HepG2 (cell line): ENCODE results near the gene F12. TPM values are rescaled to one million over a fixed set of nuclear protein-coding genes. Genes with fewer than 3 reads are reported as not detected.

ENCODE experiments used
- ETV5 ChIP-seq: IDR thresholded peaks from 2 replicates; pipeline ENCODE4 v1.6.1; 2018; ENCODE audit warnings: missing biosample characterization, missing genetic modification reagents, inconsistent platforms, borderline replicate concordance
- GFI1 ChIP-seq: sonication (generic); formaldehyde crosslinking; IDR thresholded peaks from 2 replicates; pipeline ENCODE4 v1.5.0; 2020; ENCODE audit warnings: missing genetic modification reagents, mild to moderate bottlenecking, borderline replicate concordance
- HDAC1 ChIP-seq: sonication (generic); formaldehyde crosslinking; IDR thresholded peaks from 2 replicates; pipeline ENCODE4 v1.5.1; 2020; ENCODE audit warnings: mild to moderate bottlenecking, missing genetic modification reagents
- ISL2 ChIP-seq: sonication (generic); formaldehyde crosslinking; IDR thresholded peaks from 2 replicates; pipeline ENCODE4 v1.5.0; 2020; ENCODE audit warnings: missing genetic modification reagents
- MIXL1 ChIP-seq: IDR thresholded peaks from 2 replicates; pipeline ENCODE4 v1.6.1; 2016
- NCOA2 ChIP-seq: sonication (generic); formaldehyde crosslinking; IDR thresholded peaks from 2 replicates; pipeline ENCODE4 v1.8.0; 2022; ENCODE audit warnings: inconsistent platforms
- SP1 ChIP-seq, 2 experiments: fragments of 450-650 bp in 1 of 2; sonication (generic) in 1 of 2; formaldehyde crosslinking in 1 of 2; IDR thresholded peaks; 2 replicates each; pipeline versions ENCODE4 v1.4.0 to v1.6.1; 2016 to 2020; ENCODE audit warnings: missing genetic modification reagents in 1 of 2
- TEAD3 ChIP-seq: optimal IDR thresholded peaks from 2 replicates; pipeline ENCODE3; 2016; ENCODE audit warnings: borderline replicate concordance
- U2AF1 ChIP-seq: fragments of 200-400 bp; formaldehyde crosslinking; optimal IDR thresholded peaks from 2 replicates; pipeline ENCODE3; 2017; ENCODE audit warnings: mild to moderate bottlenecking, low read depth, low read length
- ZNF253 ChIP-seq: sonication (generic); formaldehyde crosslinking; IDR thresholded peaks from 2 replicates; pipeline ENCODE4 v1.8.0; 2022; ENCODE audit warnings: mild to moderate bottlenecking, missing genetic modification reagents, borderline replicate concordance
- ZNF343 ChIP-seq: sonication (generic); formaldehyde crosslinking; IDR thresholded peaks from 2 replicates; pipeline ENCODE4 v1.4.0; 2020; ENCODE audit warnings: mild to moderate bottlenecking, missing genetic modification reagents
- ZNF354B ChIP-seq: sonication (generic); formaldehyde crosslinking; IDR thresholded peaks from 2 replicates; pipeline ENCODE4 v1.8.0; 2022; ENCODE audit warnings: mild to moderate bottlenecking, missing genetic modification reagents
- ZNF670 ChIP-seq: sonication (generic); formaldehyde crosslinking; IDR thresholded peaks from 2 replicates; pipeline ENCODE4 v1.8.0; 2022; ENCODE audit warnings: mild to moderate bottlenecking, missing genetic modification reagents, borderline replicate concordance
- ZNF678 ChIP-seq: sonication (generic); formaldehyde crosslinking; IDR thresholded peaks from 2 replicates; pipeline ENCODE4 v1.4.0; 2020; ENCODE audit warnings: mild to moderate bottlenecking, missing genetic modification reagents
- ZNF883 ChIP-seq: sonication (generic); formaldehyde crosslinking; IDR thresholded peaks from 2 replicates; pipeline ENCODE4 v1.5.1; 2020; ENCODE audit warnings: mild to moderate bottlenecking, missing genetic modification reagents; ENCODE audit errors: not compliant biosample characterization
- polyA plus RNA-seq, 8 experiments: library from polyadenylated mRNA; depleted of rRNA in 3 of 8; stranded (reverse) in 7 of 8; unstranded in 1 of 8; fragments of >200 nt; fragmentation: Illumina TruSeq in 4 of 8; extraction: Trizol in 4 of 8; gene quantifications; 2 replicates each; pipeline versions ENCODE4 v1.2.1 to v1.2.3, GENCODE V29; 2011 to 2016; ENCODE audit warnings: low read depth in 4 of 8, missing spikeins in 1 of 8, mixed read lengths in 1 of 8; ENCODE audit not compliant: insufficient read depth in 1 of 8
- total RNA-seq, 5 experiments: library from RNA; depleted of rRNA; stranded (reverse); fragments of >200 nt; fragmentation: Illumina TruSeq; extraction: Trizol; gene quantifications; 2 replicates each; pipeline ENCODE4 v1.2.3, GENCODE V29; 2016; ENCODE audit warnings: low read depth in 1 of 5
- TF ChIP-seq, protein P1 (sequence below): IDR thresholded peaks from 2 replicates; pipeline ENCODE4 v1.6.1; 2016; ENCODE audit warnings: missing compliant biosample characterization, missing genetic modification reagents, borderline replicate concordance
- TF ChIP-seq, protein P2 (sequence below): conservative IDR thresholded peaks from 2 replicates; pipeline ENCODE4 v1.6.1; 2018; ENCODE audit warnings: missing genetic modification reagents
- TF ChIP-seq, protein P3 (sequence below): sonication (generic); formaldehyde crosslinking; IDR thresholded peaks from 2 replicates; pipeline ENCODE4 v1.8.1; 2023; ENCODE audit warnings: missing genetic modification reagents, inconsistent platforms, borderline replicate concordance
- TF ChIP-seq, protein P4 (sequence below): IDR thresholded peaks from 2 replicates; pipeline ENCODE4 v1.6.1; 2018; ENCODE audit warnings: missing genetic modification reagents, mild to moderate bottlenecking, missing compliant biosample characterization
- TF ChIP-seq, protein P5 (sequence below): sonication (generic); formaldehyde crosslinking; IDR thresholded peaks from 2 replicates; pipeline ENCODE4 v1.4.0; 2020; ENCODE audit warnings: missing genetic modification reagents
- TF ChIP-seq, protein P6 (sequence below): sonication (generic); formaldehyde crosslinking; IDR thresholded peaks from 2 replicates; pipeline ENCODE4 v1.4.0; 2020; ENCODE audit warnings: missing genetic modification reagents

Gene F12
- total and polyA plus RNA-seq, 2 of the 13 experiments (the other 11 are each of a cell fraction or from before 2014, with no cell fraction given): 2.5 to 3.0 TPM

DNA sequence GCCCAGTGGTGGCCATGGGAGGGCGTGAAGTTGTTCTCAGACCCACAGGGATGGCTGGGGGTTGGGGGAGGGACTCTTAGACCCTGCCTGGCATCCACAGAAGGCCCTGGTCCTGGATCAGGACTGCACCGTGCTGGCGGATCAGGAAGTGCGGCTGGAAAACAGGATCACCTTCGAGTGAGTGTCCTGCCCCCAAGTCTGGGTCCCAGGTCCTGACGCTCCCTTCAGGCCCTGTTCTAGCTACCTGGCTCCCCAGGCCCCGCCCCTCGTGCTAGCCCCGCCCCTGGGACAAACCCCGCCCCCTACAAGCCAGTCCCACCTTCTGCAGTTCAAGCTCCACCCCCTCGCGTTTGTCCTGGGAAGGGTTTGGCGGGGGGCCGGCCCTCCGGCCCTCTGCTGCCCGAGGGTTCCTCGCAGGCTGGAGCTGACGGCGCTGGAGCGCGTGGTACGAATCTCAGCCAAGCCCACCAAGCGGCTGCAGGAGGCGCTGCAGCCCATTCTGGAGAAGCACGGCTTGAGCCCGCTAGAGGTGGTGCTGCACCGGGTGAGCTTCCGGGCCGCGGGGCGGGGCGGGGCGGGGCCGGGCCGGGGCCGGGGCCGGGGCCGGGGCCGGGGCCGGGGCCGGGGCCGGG lies 38.8 kb downstream of the F12 start (continued):
- TF ChIP-seq ZNF343 (CRISPR knock-in tag): no peak
- no peak for TF ChIP-seq ZNF253 (CRISPR knock-in tag)
- TF ChIP-seq ZNF670 (CRISPR knock-in tag): no peak
- no peak for TF ChIP-seq ZNF678 (CRISPR knock-in tag)
- TF ChIP-seq, protein P1, sequence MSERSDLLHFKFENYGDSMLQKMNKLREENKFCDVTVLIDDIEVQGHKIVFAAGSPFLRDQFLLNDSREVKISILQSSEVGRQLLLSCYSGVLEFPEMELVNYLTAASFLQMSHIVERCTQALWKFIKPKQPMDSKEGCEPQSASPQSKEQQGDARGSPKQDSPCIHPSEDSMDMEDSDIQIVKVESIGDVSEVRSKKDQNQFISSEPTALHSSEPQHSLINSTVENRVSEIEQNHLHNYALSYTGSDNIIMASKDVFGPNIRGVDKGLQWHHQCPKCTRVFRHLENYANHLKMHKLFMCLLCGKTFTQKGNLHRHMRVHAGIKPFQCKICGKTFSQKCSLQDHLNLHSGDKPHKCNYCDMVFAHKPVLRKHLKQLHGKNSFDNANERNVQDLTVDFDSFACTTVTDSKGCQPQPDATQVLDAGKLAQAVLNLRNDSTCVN (CRISPR knock-in tag): peak; percentile 94
- peak; percentile 63 for TF ChIP-seq ISL2
- peak; percentile 56; the same call in 1 of the 2 replicates for TF ChIP-seq MIXL1
- TF ChIP-seq HDAC1 (CRISPR knock-in tag): peak; percentile 65
- no peak for TF ChIP-seq ZNF883 (CRISPR knock-in tag)
- TF ChIP-seq ETV5: peak; percentile 74
- TF ChIP-seq GFI1: no peak
- no peak for TF ChIP-seq SP1 (IDR thresholded peaks at IDR 0.05)
- peak; percentile 49; the same call in 1 of the 2 replicates for TF ChIP-seq SP1 (CRISPR knock-in tag; IDR thresholded peaks at IDR 0.05)
- 0 out of 2 replicates have a peak, but pooled peaks have one; percentile 28 for TF ChIP-seq NCOA2 (CRISPR knock-in tag)
- TF ChIP-seq U2AF1: no peak
- TF ChIP-seq, protein P2, sequence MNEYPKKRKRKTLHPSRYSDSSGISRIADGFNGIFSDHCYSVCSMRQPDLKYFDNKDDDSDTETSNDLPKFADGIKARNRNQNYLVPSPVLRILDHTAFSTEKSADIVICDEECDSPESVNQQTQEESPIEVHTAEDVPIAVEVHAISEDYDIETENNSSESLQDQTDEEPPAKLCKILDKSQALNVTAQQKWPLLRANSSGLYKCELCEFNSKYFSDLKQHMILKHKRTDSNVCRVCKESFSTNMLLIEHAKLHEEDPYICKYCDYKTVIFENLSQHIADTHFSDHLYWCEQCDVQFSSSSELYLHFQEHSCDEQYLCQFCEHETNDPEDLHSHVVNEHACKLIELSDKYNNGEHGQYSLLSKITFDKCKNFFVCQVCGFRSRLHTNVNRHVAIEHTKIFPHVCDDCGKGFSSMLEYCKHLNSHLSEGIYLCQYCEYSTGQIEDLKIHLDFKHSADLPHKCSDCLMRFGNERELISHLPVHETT (CRISPR knock-in tag): peak; percentile 61; the same call in 1 of the 2 replicates
- TF ChIP-seq, protein P3, sequence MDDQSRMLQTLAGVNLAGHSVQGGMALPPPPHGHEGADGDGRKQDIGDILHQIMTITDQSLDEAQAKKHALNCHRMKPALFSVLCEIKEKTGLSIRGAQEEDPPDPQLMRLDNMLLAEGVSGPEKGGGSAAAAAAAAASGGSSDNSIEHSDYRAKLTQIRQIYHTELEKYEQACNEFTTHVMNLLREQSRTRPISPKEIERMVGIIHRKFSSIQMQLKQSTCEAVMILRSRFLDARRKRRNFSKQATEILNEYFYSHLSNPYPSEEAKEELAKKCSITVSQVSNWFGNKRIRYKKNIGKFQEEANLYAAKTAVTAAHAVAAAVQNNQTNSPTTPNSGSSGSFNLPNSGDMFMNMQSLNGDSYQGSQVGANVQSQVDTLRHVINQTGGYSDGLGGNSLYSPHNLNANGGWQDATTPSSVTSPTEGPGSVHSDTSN (CRISPR knock-in tag): no peak
- TF ChIP-seq, protein P4, sequence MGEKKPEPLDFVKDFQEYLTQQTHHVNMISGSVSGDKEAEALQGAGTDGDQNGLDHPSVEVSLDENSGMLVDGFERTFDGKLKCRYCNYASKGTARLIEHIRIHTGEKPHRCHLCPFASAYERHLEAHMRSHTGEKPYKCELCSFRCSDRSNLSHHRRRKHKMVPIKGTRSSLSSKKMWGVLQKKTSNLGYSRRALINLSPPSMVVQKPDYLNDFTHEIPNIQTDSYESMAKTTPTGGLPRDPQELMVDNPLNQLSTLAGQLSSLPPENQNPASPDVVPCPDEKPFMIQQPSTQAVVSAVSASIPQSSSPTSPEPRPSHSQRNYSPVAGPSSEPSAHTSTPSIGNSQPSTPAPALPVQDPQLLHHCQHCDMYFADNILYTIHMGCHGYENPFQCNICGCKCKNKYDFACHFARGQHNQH (CRISPR knock-in tag): peak; percentile 61; the same call in 1 of the 2 replicates
- TF ChIP-seq TEAD3 (CRISPR knock-in tag): peak; percentile 51
- TF ChIP-seq, protein P5, sequence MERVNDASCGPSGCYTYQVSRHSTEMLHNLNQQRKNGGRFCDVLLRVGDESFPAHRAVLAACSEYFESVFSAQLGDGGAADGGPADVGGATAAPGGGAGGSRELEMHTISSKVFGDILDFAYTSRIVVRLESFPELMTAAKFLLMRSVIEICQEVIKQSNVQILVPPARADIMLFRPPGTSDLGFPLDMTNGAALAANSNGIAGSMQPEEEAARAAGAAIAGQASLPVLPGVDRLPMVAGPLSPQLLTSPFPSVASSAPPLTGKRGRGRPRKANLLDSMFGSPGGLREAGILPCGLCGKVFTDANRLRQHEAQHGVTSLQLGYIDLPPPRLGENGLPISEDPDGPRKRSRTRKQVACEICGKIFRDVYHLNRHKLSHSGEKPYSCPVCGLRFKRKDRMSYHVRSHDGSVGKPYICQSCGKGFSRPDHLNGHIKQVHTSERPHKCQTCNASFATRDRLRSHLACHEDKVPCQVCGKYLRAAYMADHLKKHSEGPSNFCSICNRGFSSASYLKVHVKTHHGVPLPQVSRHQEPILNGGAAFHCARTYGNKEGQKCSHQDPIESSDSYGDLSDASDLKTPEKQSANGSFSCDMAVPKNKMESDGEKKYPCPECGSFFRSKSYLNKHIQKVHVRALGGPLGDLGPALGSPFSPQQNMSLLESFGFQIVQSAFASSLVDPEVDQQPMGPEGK (CRISPR knock-in tag): peak; percentile 53; the same call in 1 of the 2 replicates
- TF ChIP-seq, protein P6, sequence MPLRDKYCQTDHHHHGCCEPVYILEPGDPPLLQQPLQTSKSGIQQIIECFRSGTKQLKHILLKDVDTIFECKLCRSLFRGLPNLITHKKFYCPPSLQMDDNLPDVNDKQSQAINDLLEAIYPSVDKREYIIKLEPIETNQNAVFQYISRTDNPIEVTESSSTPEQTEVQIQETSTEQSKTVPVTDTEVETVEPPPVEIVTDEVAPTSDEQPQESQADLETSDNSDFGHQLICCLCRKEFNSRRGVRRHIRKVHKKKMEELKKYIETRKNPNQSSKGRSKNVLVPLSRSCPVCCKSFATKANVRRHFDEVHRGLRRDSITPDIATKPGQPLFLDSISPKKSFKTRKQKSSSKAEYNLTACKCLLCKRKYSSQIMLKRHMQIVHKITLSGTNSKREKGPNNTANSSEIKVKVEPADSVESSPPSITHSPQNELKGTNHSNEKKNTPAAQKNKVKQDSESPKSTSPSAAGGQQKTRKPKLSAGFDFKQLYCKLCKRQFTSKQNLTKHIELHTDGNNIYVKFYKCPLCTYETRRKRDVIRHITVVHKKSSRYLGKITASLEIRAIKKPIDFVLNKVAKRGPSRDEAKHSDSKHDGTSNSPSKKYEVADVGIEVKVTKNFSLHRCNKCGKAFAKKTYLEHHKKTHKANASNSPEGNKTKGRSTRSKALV: 0 out of 2 replicates have a peak, but pooled peaks have one; percentile 27
- no peak for TF ChIP-seq ZNF354B (CRISPR knock-in tag)
